ENCODE measurements around the gene NEU1. TPM values are rescaled to one million over a fixed set of nuclear protein-coding genes. Genes with fewer than 3 reads are reported as not detected.
"Not testable (repeated sequence)": the region's sequence is repeated elsewhere in the genome, so short reads cannot be mapped to it uniquely, and the experiment has no call there.

The NEU1 gene
- total and polyA plus RNA-seq, 2 experiments from 2014 or later, result 27.8 to 38.3 TPM

GRCh38 chr6:31865205-31866118 lies 2.8 kb upstream of the NEU1 start:
- Histone ChIP-seq H3K27ac (no peak overlapping the region), H3K36me3 (ENCODE audit: low read depth) (no peaks in the 10 kb centered on the region), H3K9me2 (ENCODE audit: insufficient read depth) (no peaks in the 10 kb centered on the region), H3K4me2 (ENCODE audit: unreplicated experiment) (no peak overlapping the region), H3K27me3 (replicated peaks; ENCODE audit: insufficient read depth) (no peaks in the 10 kb centered on the region), H2AFZ (no peak overlapping the region), H3K79me2 (ENCODE audit: insufficient read depth) (peaks cover 11% of the 10 kb centered on the region), H3K4me1 (ENCODE audit: insufficient read depth) (peaks cover 11% of the 10 kb centered on the region), H3K9ac (no peak overlapping the region), H3K9me3 (ENCODE audit: low read depth) (no peaks in the 10 kb centered on the region), H3K4me3 (no peak overlapping the region), H4K20me1 (ENCODE audit: insufficient read depth) (no peaks in the 10 kb centered on the region), H3F3A (ENCODE audit: insufficient read depth) (0 out of 2 replicates have a peak, but pooled peaks cover 7% of the 10 kb centered on the region)
- no peak for DNase-seq
- TF ChIP-seq EZH2phosphoT487 (IDR thresholded peaks at IDR 0.05; ENCODE audit: insufficient read depth, low read depth) (no peak), EZH2 (IDR thresholded peaks at IDR 0.05; ENCODE audit: insufficient read depth, poor library complexity, severe bottlenecking) (no peak)
- in situ Hi-C loops (cut with MboI), result no loop called here
- WGBS, 2 experiments (ENCODE audit: low coverage in 1 of 2, low lambda C conversion rate in 2 of 2, missing lambda C conversion rate in 2 of 2), result 83 to 85% methylated on average over 21 of the region's 21 CpGs

GRCh38 chr6:31864818-31865204 lies 2.2 kb upstream of the NEU1 start:
- H2AFZ ChIP-seq, result no peak overlapping the region

GRCh38 chr6:31864123-31864562 lies 1.5 kb upstream of the NEU1 start:
- H3K4me3 ChIP-seq, result peak overlapping the region; percentile 90
- H3K9me3 ChIP-seq (ENCODE audit: low read depth); H4K20me1 ChIP-seq (ENCODE audit: insufficient read depth); H3F3A ChIP-seq (ENCODE audit: insufficient read depth); DNase-seq; H3K9me2 ChIP-seq (ENCODE audit: insufficient read depth); H3K36me3 ChIP-seq (ENCODE audit: low read depth); in situ Hi-C loops (cut with MboI); H3K27me3 ChIP-seq (replicated peaks; ENCODE audit: insufficient read depth): not testable (repeated sequence)
- H3K4me2 ChIP-seq (ENCODE audit: unreplicated experiment), result peak overlapping the region; percentile 88
- 5 to 7% methylated on average over 16 of the region's 16 CpGs for WGBS, 2 experiments (ENCODE audit: low coverage in 1 of 2, low lambda C conversion rate in 2 of 2, missing lambda C conversion rate in 2 of 2)
- peak overlapping the region; percentile 76 for H3K9ac ChIP-seq
- H3K4me1 ChIP-seq (ENCODE audit: insufficient read depth), result peaks cover 11% of the 10 kb centered on the region
- H3K27ac ChIP-seq, result peak overlapping the region; percentile 81
- H2AFZ ChIP-seq, result peak overlapping the region; percentile 94
- H3K79me2 ChIP-seq (ENCODE audit: insufficient read depth), result peaks cover 11% of the 10 kb centered on the region

More at GRCh38 chr6:31864818-31865204, 2.2 kb upstream of the NEU1 start:
- TF ChIP-seq EZH2phosphoT487 (IDR thresholded peaks at IDR 0.05; ENCODE audit: insufficient read depth, low read depth) (no peak), EZH2 (IDR thresholded peaks at IDR 0.05; ENCODE audit: insufficient read depth, poor library complexity, severe bottlenecking) (no peak)
- no peaks in the 10 kb centered on the region for H3K9me3 ChIP-seq (ENCODE audit: low read depth)
- H3K36me3 ChIP-seq (ENCODE audit: low read depth), result no peaks in the 10 kb centered on the region
- no peaks in the 10 kb centered on the region for H3K9me2 ChIP-seq (ENCODE audit: insufficient read depth)
- H4K20me1 ChIP-seq (ENCODE audit: insufficient read depth), result no peaks in the 10 kb centered on the region
- no peaks in the 10 kb centered on the region for H3K27me3 ChIP-seq (replicated peaks; ENCODE audit: insufficient read depth)
- no peak overlapping the region for H3K9ac ChIP-seq
- H3K4me3 ChIP-seq, result no peak overlapping the region
- H3F3A ChIP-seq (ENCODE audit: insufficient read depth), result 0 out of 2 replicates have a peak, but pooled peaks cover 7% of the 10 kb centered on the region
- H3K4me1 ChIP-seq (ENCODE audit: insufficient read depth), result peaks cover 11% of the 10 kb centered on the region
- peaks cover 11% of the 10 kb centered on the region for H3K79me2 ChIP-seq (ENCODE audit: insufficient read depth)
- 84 to 87% methylated on average over 8 of the region's 8 CpGs for WGBS, 2 experiments (ENCODE audit: low coverage in 1 of 2, low lambda C conversion rate in 2 of 2, missing lambda C conversion rate in 2 of 2)
- no peak for DNase-seq
- in situ Hi-C loops (cut with MboI), result no loop called here
- no peak overlapping the region for H3K4me2 ChIP-seq (ENCODE audit: unreplicated experiment)
- no peak overlapping the region for H3K27ac ChIP-seq

- Histone ChIP-seq H3K27me3 (replicated peaks; ENCODE audit: insufficient read depth) (no peaks in the 10 kb centered on the region), H4K20me1 (ENCODE audit: insufficient read depth) (no peaks in the 10 kb centered on the region), H3K27ac (no peak overlapping the region), H3K36me3 (ENCODE audit: low read depth) (no peaks in the 10 kb centered on the region; the same call in 1 of the 2 replicates), H3K4me3 (peak overlapping the region; percentile 90), H3K9me3 (ENCODE audit: low read depth) (no peaks in the 10 kb centered on the region), H3K9me2 (ENCODE audit: insufficient read depth) (no peaks in the 10 kb centered on the region), H2AFZ (peak overlapping the region; percentile 80), H3K4me2 (ENCODE audit: unreplicated experiment) (peak overlapping the region; percentile 96), H3F3A (ENCODE audit: insufficient read depth) (0 out of 2 replicates have a peak, but pooled peaks cover 7% of the 10 kb centered on the region), H3K79me2 (ENCODE audit: insufficient read depth) (peaks cover 11% of the 10 kb centered on the region), H3K9ac (peak overlapping the region; percentile 82), H3K4me1 (ENCODE audit: insufficient read depth) (peaks cover 11% of the 10 kb centered on the region)
- TF ChIP-seq EZH2phosphoT487 (IDR thresholded peaks at IDR 0.05; ENCODE audit: insufficient read depth, low read depth) (no peak), EZH2 (IDR thresholded peaks at IDR 0.05; ENCODE audit: insufficient read depth, poor library complexity, severe bottlenecking) (no peak)
- in situ Hi-C loops (cut with MboI), result no loop called here
- DNase-seq, result no peak
- 23 to 34% methylated on average over 13 to 17 of the region's 17 CpGs for WGBS, 2 experiments (ENCODE audit: low coverage in 1 of 2, low lambda C conversion rate in 2 of 2, missing lambda C conversion rate in 2 of 2)
Measured at GRCh38 chr6:31861919-31862343, 690 bp downstream of the NEU1 start.
